Testis (tissue), 3 donors: ENCODE measurements around the gene PRELP. TPM values are rescaled to one million over a fixed set of nuclear protein-coding genes. Genes with fewer than 3 reads are reported as not detected.

Experiments used
- DNase-seq: peaks from one replicate; pipeline ENCODE4 v3.0.0-alpha.2; 2019
- H3K27ac ChIP-seq, 2 donors: fragments of 200-600 bp; sonication (generic); one replicate each; pipeline ENCODE4 v1.5.1; 2019
- H3K27me3 ChIP-seq: fragments of 200-600 bp; sonication (generic); one replicate; pipeline ENCODE4 v1.5.1; 2019
- H3K36me3 ChIP-seq: fragments of 200-600 bp; sonication (generic); one replicate; pipeline ENCODE4 v1.5.1; 2017; ENCODE audit warnings: low read depth; ENCODE audit errors: missing control alignments
- H3K4me1 ChIP-seq: fragments of 200-600 bp; sonication (generic); one replicate; pipeline ENCODE4 v1.5.1; 2019
- H3K4me3 ChIP-seq, 2 donors: fragments of 200-600 bp; sonication (generic); one replicate each; pipeline ENCODE4 v1.5.1; 2017 to 2019
- H3K9me3 ChIP-seq: fragments of 200-600 bp; sonication (generic); one replicate; pipeline ENCODE4 v1.5.1; 2017
- CTCF ChIP-seq, 3 experiments: fragments of 450-650 bp in 2 of 3; fragments of 200-600 bp in 1 of 3; sonication (generic) in 1 of 3; IDR thresholded peaks; one replicate each; pipeline ENCODE4 v1.5.1; 2016 to 2019; ENCODE audit warnings: antibody characterized with exemption in 3 of 3, mild to moderate bottlenecking in 2 of 3, moderate library complexity in 1 of 3
- POLR2A ChIP-seq: fragments of 450-650 bp; IDR thresholded peaks from one replicate; pipeline ENCODE4 v1.6.1; 2017; ENCODE audit warnings: antibody characterized with exemption, mild to moderate bottlenecking, moderate library complexity
- WGBS, 2 donors: methylation state at CpG; one replicate each; pipeline ENCODE4 v1.1.5; 2018; 5-methylcytosine and 5-hydroxymethylcytosine counted together
- intact Hi-C: fragments of 100-400 bp; cut with DNase I; formaldehyde crosslinking; loops from one replicate; pipeline ENCODE4 v1.15.1; 2023; ENCODE audit warnings: low total_unique reads
- polyA plus RNA-seq: library from polyadenylated mRNA; stranded (reverse); fragments of 350-450 nt; fragmentation: Illumina TruSeq; extraction: RNeasy Lipid Tissue Mini Kit (QIAGEN cat#74804); gene quantifications from one replicate; pipeline ENCODE4 v1.2.3, GENCODE V29; 2014; ENCODE audit warnings: low read depth, low replicate concordance; ENCODE audit not compliant: insufficient read depth
- total RNA-seq, 2 donors: library from RNA; depleted of rRNA; stranded (reverse); fragments of >200 nt; gene quantifications; one replicate each; pipeline ENCODE4 v1.2.3, GENCODE V29; 2016

PRELP gene
- total and polyA plus RNA-seq, 3 donors from 2014 or later = 9.6 to 26.5 (median 10.0) TPM

GRCh38 chr1:203539831-203540546 is 64.4 kb downstream of the PRELP start:
- Histone ChIP-seq H3K27ac (no peak overlapping the region), H3K4me1 (no peaks in the 10 kb centered on the region), H3K36me3 (no peaks in the 10 kb centered on the region), H3K4me3 (no peak overlapping the region), H3K27me3 (no peaks in the 10 kb centered on the region), H3K9me3 (no peaks in the 10 kb centered on the region)
- no peak for DNase-seq
- intact Hi-C loops = no loop called here
- 96% methylated on average over 5 of the region's 5 CpGs for WGBS, 2 donors
- TF ChIP-seq CTCF (IDR thresholded peaks at IDR 0.05) = no peak
- no peak for TF ChIP-seq POLR2A

Other genes with a start within 250 kb of the PRELP start
- under 1 TPM; 0.08 to 0.62 TPM for gene CHIT1, start 246.1 kb upstream of the PRELP start, total RNA-seq
- gene CHIT1, start 246.1 kb upstream of the PRELP start, polyA plus RNA-seq = 9.9 TPM
- 10 to 100 TPM; 14.5 to 23.8 TPM for gene BTG2, start 170.3 kb upstream of the PRELP start, total RNA-seq
- 25.4 TPM for gene BTG2, start 170.3 kb upstream of the PRELP start, polyA plus RNA-seq
- 1 to 10 TPM; 5.2 to 9.5 TPM for gene FMOD, start 124.7 kb upstream of the PRELP start, total RNA-seq
- 26.4 TPM for gene FMOD, start 124.7 kb upstream of the PRELP start, polyA plus RNA-seq
- under 1 TPM; 0.55 to 0.87 TPM for gene OPTC, start 18.3 kb downstream of the PRELP start, total RNA-seq
- gene OPTC, start 18.3 kb downstream of the PRELP start, polyA plus RNA-seq = 1.1 TPM
- 100 to 1,000 TPM; 124 to 125 TPM for gene ATP2B4, start 151.0 kb downstream of the PRELP start, total RNA-seq
- gene ATP2B4, start 151.0 kb downstream of the PRELP start, polyA plus RNA-seq = 124 TPM